HG03159 (cell line): ENCODE measurements around the gene AP1S2.
A peak's percentile ranks its signal among the peaks of the same experiment; 100 is the strongest.
"Not testable (repeated sequence)": the region's sequence is repeated elsewhere in the genome, so short reads cannot be mapped to it uniquely, and the experiment has no call there.

Experiments used
- ATAC-seq: cut with Tn5 transposase; IDR thresholded peaks from one replicate; pipeline ENCODE4 v1.9.1; 2021; ENCODE audit warnings: mild to moderate bottlenecking, moderate library complexity; ENCODE audit not compliant: unreplicated experiment

AP1S2 gene

GRCh38 chrX:15855568-15856221, 1.1 kb upstream of the AP1S2 start:
- no peak for ATAC-seq

- ATAC-seq = peak; percentile 30
Observed at GRCh38 chrX:15854080-15854655, 445 bp downstream of the AP1S2 start.

- no peak for ATAC-seq
Observed at GRCh38 chrX:15853586-15854079, 980 bp downstream of the AP1S2 start.

- ATAC-seq = no peak
Observed at GRCh38 chrX:15849555-15849954, 5.1 kb downstream of the AP1S2 start.

GRCh38 chrX:15848576-15848975, 6.0 kb downstream of the AP1S2 start:
- ATAC-seq = no peak

- ATAC-seq = no peak
Observed at GRCh38 chrX:15843960-15844359, 10.7 kb downstream of the AP1S2 start.

- ATAC-seq = no peak
Observed at GRCh38 chrX:15841853-15842516, 12.6 kb downstream of the AP1S2 start.

GRCh38 chrX:15838017-15838416, 16.6 kb downstream of the AP1S2 start:
- ATAC-seq = peak; percentile 70

- ATAC-seq = no peak
Observed at GRCh38 chrX:15834827-15835595, 19.6 kb downstream of the AP1S2 start.

- no peak for ATAC-seq
Observed at GRCh38 chrX:15834053-15834452, 20.6 kb downstream of the AP1S2 start.

GRCh38 chrX:15831347-15831746, 23.3 kb downstream of the AP1S2 start:
- ATAC-seq = not testable (repeated sequence)

GRCh38 chrX:15829217-15829616, 25.4 kb downstream of the AP1S2 start:
- ATAC-seq = no peak

GRCh38 chrX:15825936-15826335, 28.7 kb downstream of the AP1S2 start:
- ATAC-seq = no peak

GRCh38 chrX:15822922-15823321, 31.7 kb downstream of the AP1S2 start:
- ATAC-seq = no peak

- no peak for ATAC-seq
Observed at GRCh38 chrX:15820106-15821073, 34.2 kb downstream of the AP1S2 start.

GRCh38 chrX:15816886-15817285, 37.7 kb downstream of the AP1S2 start:
- no peak for ATAC-seq

GRCh38 chrX:15816438-15816809, 38.2 kb downstream of the AP1S2 start:
- no peak for ATAC-seq

GRCh38 chrX:15815779-15816437, 38.7 kb downstream of the AP1S2 start:
- peak; percentile 81 for ATAC-seq

GRCh38 chrX:15814771-15815365, 39.7 kb downstream of the AP1S2 start:
- ATAC-seq = no peak
